B cell (primary cell): Measurements from ENCODE around the gene ANKS1A.

ENCODE experiments used
- CTCF ChIP-seq: fragments of 200-600 bp; IDR thresholded peaks from one replicate; pipeline ENCODE4 v1.8.0; 2022; ENCODE audit warnings: antibody characterized with exemption, mild to moderate bottlenecking
- EZH2 ChIP-seq: IDR thresholded peaks from 2 replicates; pipeline ENCODE4 v1.6.1; 2012; ENCODE audit warnings: borderline replicate concordance, low read depth, mild to moderate bottlenecking, moderate library complexity, low read length; ENCODE audit not compliant: insufficient read depth, poor library complexity, severe bottlenecking

GRCh38 chr6:34877259-34877658, 11.8 kb upstream of the ANKS1A start:
- TF ChIP-seq CTCF (no peak), EZH2 (no peak)
